OCI-LY1 (cell line): ENCODE data around the gene ASIC4.

Source experiments
- H2AFZ ChIP-seq: fragments of 200-600 bp; sonication (generic), shearing (Covaris generic); 2 replicates; pipeline ENCODE4 v1.6.0; 2014; ENCODE audit warnings: antibody characterized with exemption, mild to moderate bottlenecking, low read length
- H3F3A ChIP-seq: fragments of 200-600 bp; sonication (generic), shearing (Covaris generic); 2 replicates; pipeline ENCODE4 v1.6.0; 2014; ENCODE audit warnings: mild to moderate bottlenecking, antibody characterized with exemption, low read length, moderate library complexity; ENCODE audit not compliant: insufficient read depth
- H3K27ac ChIP-seq: fragments of 200-600 bp; sonication (generic); 2 replicates; pipeline ENCODE4 v1.5.1; 2014; ENCODE audit warnings: low read length, mixed run types, mild to moderate bottlenecking, low read depth; ENCODE audit not compliant: poor library complexity, severe bottlenecking
- H3K27me3 ChIP-seq: fragments of 200-600 bp; sonication (generic); 2 replicates; pipeline ENCODE4 v1.6.0; 2014; ENCODE audit warnings: antibody characterized with exemption, mild to moderate bottlenecking, low read length, moderate library complexity; ENCODE audit not compliant: insufficient read depth
- H3K36me3 ChIP-seq: fragments of 200-600 bp; sonication (generic); 2 replicates; pipeline ENCODE4 v1.6.1; 2014; ENCODE audit warnings: mild to moderate bottlenecking, antibody characterized with exemption, low read length, moderate library complexity, mixed read lengths; ENCODE audit not compliant: insufficient read depth
- H3K4me1 ChIP-seq: fragments of 200-600 bp; sonication (generic); 2 replicates; pipeline ENCODE4 v1.5.1; 2014; ENCODE audit warnings: mild to moderate bottlenecking, low read length, moderate library complexity; ENCODE audit not compliant: insufficient read depth, severe bottlenecking
- H3K4me2 ChIP-seq: fragments of 200-600 bp; sonication (generic), shearing (Covaris generic); 2 replicates; pipeline ENCODE4 v1.6.1; 2014; ENCODE audit warnings: low read length
- H3K4me3 ChIP-seq: fragments of 200-600 bp; sonication (generic); 2 replicates; pipeline ENCODE4 v1.5.1; 2014; ENCODE audit warnings: low read length, low read depth, mild to moderate bottlenecking, mixed read lengths; ENCODE audit not compliant: poor library complexity, severe bottlenecking
- H3K79me2 ChIP-seq: fragments of 200-600 bp; shearing (Covaris generic); 2 replicates; pipeline ENCODE4 v1.6.1; 2016; ENCODE audit warnings: mixed run types, low read length, mixed read lengths; ENCODE audit not compliant: insufficient read depth
- H3K9ac ChIP-seq: fragments of 200-600 bp; sonication (generic), shearing (Covaris generic); 2 replicates; pipeline ENCODE4 v1.6.1; 2014; ENCODE audit warnings: mild to moderate bottlenecking, low read length, mixed read lengths
- H3K9me2 ChIP-seq: fragments of 200-600 bp; sonication (generic), shearing (Covaris generic); 2 replicates; pipeline ENCODE4 v1.6.1; 2014; ENCODE audit warnings: low read depth, mild to moderate bottlenecking, low read length, mixed read lengths
- H3K9me3 ChIP-seq: fragments of 200-600 bp; shearing (Covaris generic); 2 replicates; pipeline ENCODE4 v1.6.1; 2014; ENCODE audit warnings: low read length, mixed read lengths
- H4K20me1 ChIP-seq: fragments of 200-600 bp; sonication (generic), shearing (Covaris generic); 2 replicates; pipeline ENCODE4 v1.6.0; 2016; ENCODE audit warnings: mild to moderate bottlenecking, low read length; ENCODE audit not compliant: insufficient read depth
- EZH2 ChIP-seq: fragments of 200-600 bp; sonication (generic), shearing (Covaris generic); IDR thresholded peaks from 2 replicates; pipeline ENCODE4 v1.8.0; 2017; ENCODE audit warnings: borderline replicate concordance, mixed run types, mild to moderate bottlenecking, antibody characterized with exemption, low read length, moderate library complexity, mixed read lengths
- TF ChIP-seq, protein P1 (sequence below): fragments of 200-600 bp; sonication (generic), shearing (Covaris generic); IDR thresholded peaks from 2 replicates; pipeline ENCODE4 v1.5.1; 2017; ENCODE audit warnings: mild to moderate bottlenecking, antibody characterized with exemption, low read length, moderate library complexity, mixed read lengths

ASIC4 gene

DNA sequence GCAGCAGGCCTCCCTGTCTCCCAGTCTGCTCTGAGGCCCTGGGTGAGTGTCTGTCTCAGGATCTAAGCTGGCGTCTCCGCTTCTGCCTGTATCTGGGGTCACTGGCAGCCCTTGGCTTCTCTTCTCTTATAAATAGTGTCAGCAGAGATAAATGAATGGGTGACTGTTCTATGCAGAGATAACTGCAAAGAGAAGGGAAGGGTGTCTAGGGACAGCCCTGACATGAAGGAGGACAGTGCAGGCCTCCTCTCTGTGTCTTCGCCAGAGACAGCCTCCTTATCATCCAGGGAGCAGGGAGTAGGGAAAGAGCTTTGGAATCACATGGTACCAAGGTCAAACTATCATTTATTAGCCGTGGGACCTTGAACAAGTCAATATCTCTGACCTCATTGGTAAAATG lies 43.9 kb upstream of the ASIC4 start:
- no peaks in the 10 kb centered on the region for H3F3A ChIP-seq
- no peaks in the 10 kb centered on the region for H3K4me1 ChIP-seq
- no peak overlapping the region for H3K4me2 ChIP-seq
- no peaks in the 10 kb centered on the region for H3K79me2 ChIP-seq
- no peaks in the 10 kb centered on the region for H3K9me2 ChIP-seq
- H3K27me3 ChIP-seq: no peaks in the 10 kb centered on the region; the same call in none of the 2 replicates
- no peak overlapping the region for H2AFZ ChIP-seq
- H3K36me3 ChIP-seq: no peaks in the 10 kb centered on the region
- no peak overlapping the region for H3K9ac ChIP-seq
- no peak overlapping the region for H3K27ac ChIP-seq
- no peak overlapping the region for H3K4me3 ChIP-seq
- TF ChIP-seq EZH2: no peak
- TF ChIP-seq, protein P1, sequence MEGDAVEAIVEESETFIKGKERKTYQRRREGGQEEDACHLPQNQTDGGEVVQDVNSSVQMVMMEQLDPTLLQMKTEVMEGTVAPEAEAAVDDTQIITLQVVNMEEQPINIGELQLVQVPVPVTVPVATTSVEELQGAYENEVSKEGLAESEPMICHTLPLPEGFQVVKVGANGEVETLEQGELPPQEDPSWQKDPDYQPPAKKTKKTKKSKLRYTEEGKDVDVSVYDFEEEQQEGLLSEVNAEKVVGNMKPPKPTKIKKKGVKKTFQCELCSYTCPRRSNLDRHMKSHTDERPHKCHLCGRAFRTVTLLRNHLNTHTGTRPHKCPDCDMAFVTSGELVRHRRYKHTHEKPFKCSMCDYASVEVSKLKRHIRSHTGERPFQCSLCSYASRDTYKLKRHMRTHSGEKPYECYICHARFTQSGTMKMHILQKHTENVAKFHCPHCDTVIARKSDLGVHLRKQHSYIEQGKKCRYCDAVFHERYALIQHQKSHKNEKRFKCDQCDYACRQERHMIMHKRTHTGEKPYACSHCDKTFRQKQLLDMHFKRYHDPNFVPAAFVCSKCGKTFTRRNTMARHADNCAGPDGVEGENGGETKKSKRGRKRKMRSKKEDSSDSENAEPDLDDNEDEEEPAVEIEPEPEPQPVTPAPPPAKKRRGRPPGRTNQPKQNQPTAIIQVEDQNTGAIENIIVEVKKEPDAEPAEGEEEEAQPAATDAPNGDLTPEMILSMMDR: no peak
- H4K20me1 ChIP-seq: no peaks in the 10 kb centered on the region
- no peaks in the 10 kb centered on the region for H3K9me3 ChIP-seq

DNA sequence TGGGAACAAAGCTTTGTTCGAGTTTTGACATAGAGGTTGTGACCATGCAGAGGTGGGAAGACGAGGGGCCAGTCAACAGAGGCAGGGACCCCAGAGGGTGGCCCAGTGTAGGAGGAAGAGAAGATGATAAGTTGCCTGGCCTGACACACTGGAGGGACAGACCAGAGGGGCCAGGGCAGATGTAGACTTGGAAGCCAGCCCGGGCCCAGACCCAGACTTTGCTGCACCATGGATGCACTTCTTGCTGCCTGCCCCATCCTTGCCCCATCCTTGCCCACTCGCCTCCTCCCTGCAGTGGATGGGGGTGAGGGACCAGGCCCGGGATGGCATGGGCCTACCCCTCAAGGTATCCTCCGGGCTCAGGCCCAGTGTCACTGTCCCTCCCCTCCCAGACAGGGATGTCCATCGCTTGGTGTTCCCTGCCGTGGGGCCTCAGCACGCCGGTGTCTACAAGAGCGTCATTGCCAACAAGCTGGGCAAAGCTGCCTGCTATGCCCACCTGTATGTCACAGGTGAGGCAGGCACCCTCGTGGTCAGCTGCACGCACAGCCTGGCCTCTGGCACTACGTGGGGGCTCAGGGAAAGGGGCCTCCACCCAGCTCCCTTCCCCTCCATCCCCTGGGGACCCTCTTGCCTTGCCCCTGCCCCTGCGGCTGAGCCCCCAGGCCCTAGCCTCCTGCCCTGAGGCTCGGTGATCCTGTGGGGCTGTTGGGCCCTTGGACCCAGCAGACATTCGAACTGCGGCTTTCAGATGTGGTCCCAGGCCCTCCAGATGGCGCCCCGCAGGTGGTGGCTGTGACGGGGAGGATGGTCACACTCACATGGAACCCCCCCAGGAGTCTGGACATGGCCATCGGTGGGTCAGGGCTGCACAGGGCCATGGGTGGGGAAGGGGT lies 42.6 kb upstream of the ASIC4 start:
- no peak overlapping the region for H3K9ac ChIP-seq
- no peaks in the 10 kb centered on the region for H3K9me3 ChIP-seq
- H3K4me1 ChIP-seq: no peaks in the 10 kb centered on the region
- TF ChIP-seq EZH2: no peak
- TF ChIP-seq, protein P1: no peak
- no peak overlapping the region for H2AFZ ChIP-seq
- no peaks in the 10 kb centered on the region for H3K36me3 ChIP-seq
- no peak overlapping the region for H3K4me3 ChIP-seq
- H3K79me2 ChIP-seq: no peaks in the 10 kb centered on the region
- H3K9me2 ChIP-seq: no peaks in the 10 kb centered on the region
- H3K27ac ChIP-seq: no peak overlapping the region
- no peak overlapping the region for H3K4me2 ChIP-seq
- H3F3A ChIP-seq: no peaks in the 10 kb centered on the region
- no peaks in the 10 kb centered on the region; the same call in none of the 2 replicates for H3K27me3 ChIP-seq
- no peaks in the 10 kb centered on the region for H4K20me1 ChIP-seq

DNA sequence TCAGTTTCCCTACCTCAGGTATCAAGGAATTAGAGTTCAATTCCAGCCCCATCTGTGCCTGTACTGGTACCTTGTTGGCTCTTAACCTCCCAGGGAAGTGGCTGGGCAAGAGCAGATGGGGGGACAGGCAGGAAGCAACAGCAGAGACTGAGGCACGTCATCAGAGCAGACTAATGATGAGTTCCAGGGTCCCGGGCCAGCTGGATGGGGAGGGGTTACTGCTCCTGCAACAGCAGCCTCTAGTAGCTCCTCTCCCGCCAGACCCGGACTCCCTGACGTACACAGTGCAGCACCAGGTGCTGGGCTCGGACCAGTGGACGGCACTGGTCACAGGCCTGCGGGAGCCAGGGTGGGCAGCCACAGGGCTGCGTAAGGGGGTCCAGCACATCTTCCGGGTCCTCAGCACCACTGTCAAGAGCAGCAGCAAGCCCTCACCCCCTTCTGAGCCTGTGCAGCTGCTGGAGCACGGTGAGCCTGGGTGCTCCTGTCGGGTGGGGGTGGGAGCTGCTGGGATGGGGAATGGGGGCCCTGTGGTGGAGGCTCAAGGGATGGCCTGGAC lies 41.6 kb upstream of the ASIC4 start:
- H3K36me3 ChIP-seq: no peaks in the 10 kb centered on the region
- H3K9ac ChIP-seq: no peak overlapping the region
- no peaks in the 10 kb centered on the region; the same call in 1 of the 2 replicates for H3K27me3 ChIP-seq
- no peaks in the 10 kb centered on the region for H3F3A ChIP-seq
- H3K4me2 ChIP-seq: no peak overlapping the region
- H3K27ac ChIP-seq: no peak overlapping the region
- H3K4me1 ChIP-seq: no peaks in the 10 kb centered on the region
- no peaks in the 10 kb centered on the region for H3K9me2 ChIP-seq
- H3K9me3 ChIP-seq: no peaks in the 10 kb centered on the region
- TF ChIP-seq EZH2: no peak
- TF ChIP-seq, protein P1: no peak
- H3K79me2 ChIP-seq: no peaks in the 10 kb centered on the region
- H2AFZ ChIP-seq: no peak overlapping the region
- no peak overlapping the region for H3K4me3 ChIP-seq
- no peaks in the 10 kb centered on the region for H4K20me1 ChIP-seq
